Colonic mucosa (tissue), 4 donors: Measurements from ENCODE around the gene PTS. TPM values are rescaled to one million over a fixed set of nuclear protein-coding genes. Genes with fewer than 3 reads are reported as not detected.

ENCODE experiments used
- DNase-seq: peaks from one replicate; pipeline ENCODE4 v3.0.0-alpha.2; 2020
- H3K27ac ChIP-seq: fragments of 200-600 bp; one replicate; pipeline ENCODE4 v1.8.0; 2021
- H3K27me3 ChIP-seq: fragments of 200-600 bp; one replicate; pipeline ENCODE4 v1.8.0; 2021
- H3K36me3 ChIP-seq: fragments of 200-600 bp; one replicate; pipeline ENCODE4 v1.8.0; 2021
- H3K4me1 ChIP-seq: fragments of 200-600 bp; one replicate; pipeline ENCODE4 v1.8.0; 2021; ENCODE audit warnings: mild to moderate bottlenecking
- H3K4me3 ChIP-seq: fragments of 200-600 bp; one replicate; pipeline ENCODE4 v1.8.0; 2021
- H3K9ac ChIP-seq, 2 donors: one replicate each; pipeline ENCODE4 v1.7.0; 2013; ENCODE audit warnings: control low read depth in 2 of 2, low read depth in 2 of 2, low read length in 2 of 2
- H3K9me3 ChIP-seq: fragments of 200-600 bp; one replicate; pipeline ENCODE4 v1.8.0; 2021
- CTCF ChIP-seq: fragments of 200-600 bp; IDR thresholded peaks from one replicate; pipeline ENCODE4 v1.8.0; 2022; ENCODE audit warnings: antibody characterized with exemption, mild to moderate bottlenecking
- intact Hi-C: fragments of 100-400 bp; cut with DNase I; formaldehyde crosslinking; loops from one replicate; pipeline ENCODE4 v1.14.1; 2022
- total RNA-seq, 2 donors: library from RNA; stranded (reverse); fragmentation: NEBNext Ultra II Directional in 1 of 2; extraction: Animal tissue kit (Norgen Biotek cat#: 25700) in 1 of 2; gene quantifications; one replicate each; pipeline ENCODE4 v1.2.1, GENCODE V29; 2021
- donor health status: healthy.
- donor health status: DM: no; HTN: no; CAD: no.
- donor health status: DM: no; HTN: no; CAD: no.

Gene PTS
- total RNA-seq = 10 to 100 TPM; 33.3 to 34.6 TPM

- Histone ChIP-seq H3K36me3 (no peaks in the 10 kb centered on the region), H3K4me1 (no peaks in the 10 kb centered on the region), H3K4me3 (peak within 1 kb of the TSS; percentile 74), H3K9me3 (no peaks in the 10 kb centered on the region), H3K27ac (peak within 1 kb of the TSS; percentile 95), H3K9ac (peak within 1 kb of the TSS; percentile 94 to 96), H3K27me3 (no peaks in the 10 kb centered on the region)
- intact Hi-C loops = loop anchor here (10.0 kb wide), 1 partner anchor 1069 kb away; no protein-coding TSS in a partner anchor
- DNase-seq = peak; percentile 88
- TF ChIP-seq CTCF = no peak
These were observed at the start of gene PTS for GRCh38 chr11:112226062-112226830. TSS of gene PTS (plus strand) at chr11:112226428. CDS start at chr11:112226444, 16 bp downstream.

GRCh38 chr11:112177589-112177988 is 48.6 kb upstream of the PTS start:
- H3K4me3 ChIP-seq = no peak overlapping the region
- no peaks in the 10 kb centered on the region for H3K4me1 ChIP-seq
- intact Hi-C loops = no loop called here
- no peak for DNase-seq
- H3K9ac ChIP-seq = no peak overlapping the region
- TF ChIP-seq CTCF = no peak
- no peaks in the 10 kb centered on the region for H3K9me3 ChIP-seq
- H3K36me3 ChIP-seq = no peaks in the 10 kb centered on the region
- H3K27me3 ChIP-seq = no peaks in the 10 kb centered on the region
- H3K27ac ChIP-seq = no peak overlapping the region

- intact Hi-C loops = no loop called here
- no peak overlapping the region for H3K9ac ChIP-seq
- DNase-seq = no peak
- no peaks in the 10 kb centered on the region for H3K9me3 ChIP-seq
- no peak overlapping the region for H3K27ac ChIP-seq
- H3K4me1 ChIP-seq = no peaks in the 10 kb centered on the region
- H3K36me3 ChIP-seq = no peaks in the 10 kb centered on the region
- H3K4me3 ChIP-seq = no peak overlapping the region
- no peaks in the 10 kb centered on the region for H3K27me3 ChIP-seq
- no peak for TF ChIP-seq CTCF
These were observed 47.8 kb upstream of the PTS start for GRCh38 chr11:112178428-112178827.

GRCh38 chr11:112178936-112179335 is 47.3 kb upstream of the PTS start:
- DNase-seq = no peak
- Histone ChIP-seq H3K4me3 (no peak overlapping the region), H3K4me1 (no peaks in the 10 kb centered on the region), H3K9ac (no peak overlapping the region), H3K27ac (no peak overlapping the region), H3K36me3 (no peaks in the 10 kb centered on the region), H3K27me3 (no peaks in the 10 kb centered on the region), H3K9me3 (no peaks in the 10 kb centered on the region)
- no peak for TF ChIP-seq CTCF
- intact Hi-C loops = no loop called here

GRCh38 chr11:112179601-112180000 is 46.6 kb upstream of the PTS start:
- no peaks in the 10 kb centered on the region for H3K4me1 ChIP-seq
- no peak overlapping the region for H3K4me3 ChIP-seq
- H3K27ac ChIP-seq = no peak overlapping the region
- no peak overlapping the region for H3K9ac ChIP-seq
- H3K9me3 ChIP-seq = no peaks in the 10 kb centered on the region
- DNase-seq = no peak
- no peaks in the 10 kb centered on the region for H3K27me3 ChIP-seq
- intact Hi-C loops = no loop called here
- TF ChIP-seq CTCF = no peak
- H3K36me3 ChIP-seq = no peaks in the 10 kb centered on the region
